H4 (cell line): Measurements from ENCODE around the gene MIA3. TPM values are rescaled to one million over a fixed set of nuclear protein-coding genes. Genes with fewer than 3 reads are reported as not detected.
"Not testable (repeated sequence)": the region's sequence is repeated elsewhere in the genome, so short reads cannot be mapped to it uniquely, and the experiment has no call there.

Experiments used
- DNase-seq: peaks from one replicate; pipeline ENCODE4 v3.0.0-alpha.2; 2015; ENCODE audit warnings: low spot score
- total RNA-seq: library from RNA; depleted of rRNA; stranded (reverse); fragments of >200 nt; shearing (Covaris generic); gene quantifications from 2 replicates; pipeline ENCODE4 v1.2.3, GENCODE V29; 2014; rRNA removed

The MIA3 gene
- 26.5 and 30.9 TPM in 2 replicates for total RNA-seq

GRCh38 chr1:222618001-222618879 is at the start of gene MIA3:
Gene MIA3, plus strand, starts transcription at chr1:222618097. Its CDS starts 14 bp downstream, at chr1:222618111.
- DNase-seq: peak; percentile 59

- DNase-seq: no peak
Measured at GRCh38 chr1:222570837-222571236, 47.1 kb upstream of the MIA3 start.

- no peak for DNase-seq
Measured at GRCh38 chr1:222579316-222579715, 38.6 kb upstream of the MIA3 start.

GRCh38 chr1:222582099-222582774 is 35.7 kb upstream of the MIA3 start:
- DNase-seq: peak; percentile 10

GRCh38 chr1:222583079-222583478 is 34.8 kb upstream of the MIA3 start:
- no peak for DNase-seq

GRCh38 chr1:222586842-222587241 is 31.1 kb upstream of the MIA3 start:
- no peak for DNase-seq

- DNase-seq: no peak
Measured at GRCh38 chr1:222588135-222588534, 29.8 kb upstream of the MIA3 start.

GRCh38 chr1:222589462-222590302 is 28.2 kb upstream of the MIA3 start, which contains the start of gene TAF1A:
Gene TAF1A, minus strand, starts transcription at chr1:222589933.
- DNase-seq: peak; percentile 85

- DNase-seq: no peak
Measured at GRCh38 chr1:222592171-222592570, 25.7 kb upstream of the MIA3 start.

- DNase-seq: no peak
Measured at GRCh38 chr1:222594789-222595188, 23.1 kb upstream of the MIA3 start.

- DNase-seq: no peak
Measured at GRCh38 chr1:222596696-222597095, 21.2 kb upstream of the MIA3 start.

GRCh38 chr1:222600281-222600680 is 17.6 kb upstream of the MIA3 start:
- DNase-seq: no peak

- no peak for DNase-seq
Measured at GRCh38 chr1:222601257-222601656, 16.6 kb upstream of the MIA3 start.

GRCh38 chr1:222606757-222607156 is 11.1 kb upstream of the MIA3 start:
- no peak for DNase-seq

- DNase-seq: not testable (repeated sequence)
Measured at GRCh38 chr1:222609111-222609510, 8.8 kb upstream of the MIA3 start.

- no peak for DNase-seq
Measured at GRCh38 chr1:222610728-222611127, 7.2 kb upstream of the MIA3 start.

GRCh38 chr1:222613627-222614026 is 4.3 kb upstream of the MIA3 start:
- no peak for DNase-seq

- DNase-seq: no peak
Measured at GRCh38 chr1:222616525-222616924, 1.4 kb upstream of the MIA3 start.

- peak; percentile 98 for DNase-seq
Measured at GRCh38 chr1:222617367-222617951, 438 bp upstream of the MIA3 start.

GRCh38 chr1:222618880-222619596 is 1.1 kb downstream of the MIA3 start:
- DNase-seq: no peak

- no peak for DNase-seq
Measured at GRCh38 chr1:222620566-222620965, 2.7 kb downstream of the MIA3 start.
